ENCODE results near the gene SLC27A1. TPM values are rescaled to one million over a fixed set of nuclear protein-coding genes. Genes with fewer than 3 reads are reported as not detected.
A peak's percentile ranks its signal among the peaks of the same experiment; 100 is the strongest.

The SLC27A1 gene
- total and polyA plus RNA-seq, 9 of the 15 experiments (the other 6 are each of a cell fraction or from before 2014, with no cell fraction given), result 0.06 to 3.0 (median 1.1) TPM

DNA sequence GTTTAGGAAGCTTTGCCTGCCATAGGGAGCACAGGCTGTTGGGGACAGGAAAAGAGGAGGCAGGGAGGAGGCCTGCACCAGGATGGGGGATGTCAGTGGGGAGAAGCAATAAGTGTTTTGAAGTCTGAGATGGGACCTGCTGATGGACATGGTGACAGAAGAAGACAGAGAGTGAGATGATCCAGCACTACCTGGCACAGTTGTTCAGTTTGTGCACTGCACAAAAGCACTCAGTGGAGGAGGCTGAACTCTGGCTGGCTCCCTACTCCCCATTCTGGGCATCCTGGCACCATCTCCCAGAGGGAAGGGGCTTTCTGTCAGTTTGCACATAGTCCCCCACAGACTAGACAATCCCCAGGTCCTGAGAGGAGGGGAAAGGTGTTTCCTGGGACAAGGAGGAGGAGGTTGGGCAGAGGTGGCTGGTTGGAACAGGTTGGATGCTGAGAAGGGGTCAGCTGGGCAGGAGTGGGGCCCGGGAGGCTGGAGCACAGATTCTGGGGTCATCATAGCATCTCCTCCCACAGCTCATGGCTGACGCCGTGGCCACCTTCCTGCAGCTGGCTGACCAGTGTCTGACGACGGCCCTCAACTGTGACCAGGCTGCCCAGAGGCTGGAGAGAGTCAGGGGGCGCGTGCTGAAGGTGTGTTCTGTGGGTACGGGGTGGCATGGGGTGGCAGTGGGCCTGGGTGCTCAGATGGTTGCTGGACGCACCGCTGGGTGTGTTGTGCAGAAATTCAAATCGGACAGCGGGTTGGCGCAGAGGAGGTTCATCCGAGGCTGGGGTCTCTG lies 72.7 kb downstream of the SLC27A1 start:
- H3K27ac ChIP-seq (ENCODE audit: extremely low read depth, low read depth, low read length), result no peak overlapping the region
- no peak overlapping the region for H3K4me3 ChIP-seq
- no peaks in the 10 kb centered on the region for H3K27me3 ChIP-seq (ENCODE audit: control insufficient read depth in 2 of 2, insufficient read depth in 2 of 2, low read length in 2 of 2)
- ATAC-seq, result no peak
- H3K4me1 ChIP-seq (replicated peaks in 1 of 2; ENCODE audit: control insufficient read depth in 2 of 2, insufficient read depth in 2 of 2, low read length in 2 of 2), result peaks cover 10 to 36% of the 10 kb centered on the region in 2 experiments
- ChIA-PET CTCF (ENCODE audit: low intra/inter-chr PET ratio) (no interaction called here), POLR2A (interaction anchor here (0.8 kb wide), 1 partner anchor 20 kb away, joined by 3 read pairs; no protein-coding TSS in a partner anchor)
- no peak for DNase-seq (ENCODE audit: extremely low read depth in 1 of 4, low spot score in 3 of 4)
- H3K9me3 ChIP-seq (replicated peaks; ENCODE audit: control insufficient read depth, insufficient read depth, low read depth, low read length), result no peaks in the 10 kb centered on the region
- WGBS (ENCODE audit: insufficient coverage, low coverage, missing lambda C conversion rate), result 57% methylated on average over 8 of the region's 14 CpGs
- peaks cover 7% of the 10 kb centered on the region for H3K9me1 ChIP-seq (ENCODE audit: control insufficient read depth, insufficient read depth, low read length)
- H4K20me1 ChIP-seq (replicated peaks; ENCODE audit: control insufficient read depth, insufficient read depth, low read length), result no peaks in the 10 kb centered on the region
- no peak for TF ChIP-seq RERE (CRISPR knock-in tag; IDR thresholded peaks at IDR 0.05; ENCODE audit: borderline replicate concordance)
- TF ChIP-seq SRSF9 (IDR thresholded peaks at IDR 0.05; ENCODE audit: borderline replicate concordance, low read depth, low read length), result no peak
- TF ChIP-seq ETV5 (CRISPR knock-in tag; IDR thresholded peaks at IDR 0.05; ENCODE audit: low read depth), result no peak
- no peak for TF ChIP-seq FOXP1 (CRISPR knock-in tag; IDR thresholded peaks at IDR 0.05)
- TF ChIP-seq, protein P1, sequence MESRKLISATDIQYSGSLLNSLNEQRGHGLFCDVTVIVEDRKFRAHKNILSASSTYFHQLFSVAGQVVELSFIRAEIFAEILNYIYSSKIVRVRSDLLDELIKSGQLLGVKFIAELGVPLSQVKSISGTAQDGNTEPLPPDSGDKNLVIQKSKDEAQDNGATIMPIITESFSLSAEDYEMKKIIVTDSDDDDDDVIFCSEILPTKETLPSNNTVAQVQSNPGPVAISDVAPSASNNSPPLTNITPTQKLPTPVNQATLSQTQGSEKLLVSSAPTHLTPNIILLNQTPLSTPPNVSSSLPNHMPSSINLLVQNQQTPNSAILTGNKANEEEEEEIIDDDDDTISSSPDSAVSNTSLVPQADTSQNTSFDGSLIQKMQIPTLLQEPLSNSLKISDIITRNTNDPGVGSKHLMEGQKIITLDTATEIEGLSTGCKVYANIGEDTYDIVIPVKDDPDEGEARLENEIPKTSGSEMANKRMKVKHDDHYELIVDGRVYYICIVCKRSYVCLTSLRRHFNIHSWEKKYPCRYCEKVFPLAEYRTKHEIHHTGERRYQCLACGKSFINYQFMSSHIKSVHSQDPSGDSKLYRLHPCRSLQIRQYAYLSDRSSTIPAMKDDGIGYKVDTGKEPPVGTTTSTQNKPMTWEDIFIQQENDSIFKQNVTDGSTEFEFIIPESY (CRISPR knock-in tag; IDR thresholded peaks at IDR 0.05), result no peak
- TF ChIP-seq RBM25 (IDR thresholded peaks at IDR 0.05; ENCODE audit: low read depth, low read length, severe bottlenecking), result peak; percentile 70
- no peak overlapping the region for H2AFZ ChIP-seq (ENCODE audit: low read depth, low read length)
- BruUV-seq (replicated peaks), result no TSS peak
- intact Hi-C loops (cut with micrococcal nuclease) (no loop called here), in situ Hi-C loops (cut with MboI) (no loop called here)
- H3K36me3 ChIP-seq (ENCODE audit: control insufficient read depth, insufficient read depth, low read length), result no peaks in the 10 kb centered on the region
- peak overlapping the region in 1 of 2 experiments; percentile 56; a peak in 2 of 4 replicates for H3K9ac ChIP-seq (ENCODE audit: insufficient read depth in 1 of 2, low read depth in 2 of 2, low read length in 2 of 2)
- no peak for FAIRE-seq
- no peaks in the 10 kb centered on the region for H3K79me2 ChIP-seq (ENCODE audit: control insufficient read depth, insufficient read depth, low read length)
- no peak overlapping the region for H3K4me2 ChIP-seq (ENCODE audit: insufficient read depth, low read length)
